GM21723 (cell line): Measurements from ENCODE around the gene LGALS9C.
A peak's percentile ranks its signal among the peaks of the same experiment; 100 is the strongest.
"Not testable (repeated sequence)": the region's sequence is repeated elsewhere in the genome, so short reads cannot be mapped to it uniquely, and the experiment has no call there.

Source experiments
- ATAC-seq: cut with Tn5 transposase; IDR thresholded peaks from one replicate; pipeline ENCODE4 v1.9.1; 2021; ENCODE audit warnings: mild to moderate bottlenecking, moderate library complexity; ENCODE audit not compliant: unreplicated experiment

Gene LGALS9C

DNA sequence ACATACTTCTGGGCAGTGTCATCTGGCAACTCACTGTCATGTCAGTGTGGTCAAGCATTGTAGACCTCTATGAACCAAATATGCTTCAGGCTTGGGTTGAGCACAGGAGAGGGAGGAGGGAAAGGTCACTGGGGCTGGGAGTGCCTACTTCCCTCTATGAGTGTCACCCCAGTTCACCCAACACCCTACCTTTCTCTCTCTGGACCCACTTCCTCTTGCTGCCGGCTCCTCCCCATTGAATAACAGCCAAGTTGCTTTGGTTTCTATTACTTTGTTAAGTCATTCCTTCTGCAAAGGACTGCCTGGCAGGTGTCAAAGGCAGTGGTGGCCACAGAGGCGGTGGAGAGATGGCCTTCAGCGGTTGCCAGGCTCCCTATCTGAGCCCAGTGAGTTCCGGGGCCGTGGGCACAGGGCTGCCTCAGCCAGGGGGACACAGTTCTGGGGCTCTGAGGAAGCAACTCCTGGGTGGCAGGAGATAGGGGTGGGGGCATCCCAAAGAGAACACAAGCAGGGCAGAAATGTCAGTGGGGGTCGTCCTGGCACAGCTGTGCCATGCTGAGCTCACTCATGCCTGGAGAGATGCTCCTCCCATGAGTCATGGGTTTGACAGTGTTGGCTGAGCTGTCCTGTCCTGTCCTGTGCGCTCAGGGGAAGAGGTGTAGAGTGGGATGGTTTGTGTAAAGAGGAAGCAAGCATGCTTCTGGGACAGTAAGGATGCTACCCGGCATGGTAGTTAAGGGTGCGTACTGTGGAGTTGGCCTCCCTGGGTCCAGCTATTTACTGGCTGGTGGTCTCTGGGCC, at the start of gene LGALS9C:
Gene LGALS9C (plus strand): TSS at position 282 of the 801 bp plus-strand sequence. CDS start 66 bp downstream, at position 348.
- peak; percentile 86 for ATAC-seq

- not testable (repeated sequence) for ATAC-seq
These were observed 44.4 kb upstream of the LGALS9C start for GRCh38 chr17:18432206-18432605.

DNA sequence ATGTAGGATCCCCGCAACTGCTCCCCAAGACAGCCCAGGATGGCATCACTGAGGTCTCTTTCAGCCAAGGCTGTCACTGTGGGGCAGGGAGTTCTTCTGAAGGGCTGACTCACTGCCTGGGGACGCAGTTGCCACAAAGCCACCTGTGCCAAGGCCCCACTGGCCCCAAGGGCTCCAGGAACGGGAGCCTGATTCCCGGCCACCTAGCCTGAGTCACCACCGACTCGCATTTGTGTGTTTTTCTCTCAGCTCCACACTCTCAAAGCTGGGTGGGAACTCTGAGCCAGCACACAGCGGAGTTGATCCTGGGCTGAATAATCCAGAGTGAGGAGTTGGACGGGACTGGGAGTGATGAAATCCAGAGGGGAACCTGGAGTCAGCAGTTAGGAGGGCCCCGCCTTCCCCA, 37.1 kb upstream of the LGALS9C start:
- ATAC-seq: not testable (repeated sequence)

DNA sequence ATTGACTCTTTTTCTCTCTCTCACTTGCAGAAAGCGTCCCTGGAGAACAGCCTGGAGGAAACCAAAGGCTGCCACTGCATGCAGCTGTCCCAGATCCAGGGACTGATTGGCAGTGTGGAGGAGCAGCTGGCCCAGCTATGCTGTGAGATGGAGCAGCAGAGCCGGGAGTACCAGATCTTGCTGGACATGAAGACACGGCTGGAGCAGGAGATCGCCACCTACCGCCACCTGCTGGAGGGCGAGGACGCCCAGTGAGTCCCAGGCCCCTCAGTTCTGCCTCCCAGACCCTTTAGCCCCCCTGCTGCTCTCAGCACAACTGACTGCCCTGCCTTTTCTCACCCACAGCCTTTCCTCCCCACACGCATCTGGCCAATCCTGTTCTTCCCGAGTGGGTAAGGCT, 34.5 kb upstream of the LGALS9C start:
- not testable (repeated sequence) for ATAC-seq

DNA sequence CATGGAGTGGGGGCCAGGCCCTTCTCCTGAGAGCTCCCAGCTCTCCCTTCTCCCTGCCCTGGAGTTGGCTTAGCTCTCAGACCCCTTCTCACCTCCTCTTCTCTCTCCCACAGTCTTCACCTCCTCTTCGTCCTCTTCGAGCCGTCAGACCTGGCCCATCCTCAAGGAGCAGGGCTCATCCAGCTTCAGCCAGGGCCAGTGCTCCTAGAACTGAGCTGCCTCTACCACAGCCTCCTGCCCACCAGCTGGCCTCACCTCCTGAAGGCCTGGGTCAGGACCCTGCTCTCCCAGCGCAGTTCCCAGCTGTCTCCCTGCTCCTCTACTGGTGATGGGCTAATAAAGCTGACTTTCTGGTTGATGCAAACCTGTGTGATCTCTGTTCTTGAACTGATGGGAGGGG, 34.1 kb upstream of the LGALS9C start:
- ATAC-seq: not testable (repeated sequence)

GRCh38 chr17:18447476-18448205, 28.9 kb upstream of the LGALS9C start:
- ATAC-seq: not testable (repeated sequence)

- not testable (repeated sequence) for ATAC-seq
These were observed 28.3 kb upstream of the LGALS9C start for GRCh38 chr17:18448311-18448710.

GRCh38 chr17:18449833-18450232, 26.8 kb upstream of the LGALS9C start:
- ATAC-seq: not testable (repeated sequence)

- ATAC-seq: not testable (repeated sequence)
These were observed 25.6 kb upstream of the LGALS9C start for GRCh38 chr17:18450998-18451397.

GRCh38 chr17:18451969-18452368, 24.6 kb upstream of the LGALS9C start:
- ATAC-seq: not testable (repeated sequence)

DNA sequence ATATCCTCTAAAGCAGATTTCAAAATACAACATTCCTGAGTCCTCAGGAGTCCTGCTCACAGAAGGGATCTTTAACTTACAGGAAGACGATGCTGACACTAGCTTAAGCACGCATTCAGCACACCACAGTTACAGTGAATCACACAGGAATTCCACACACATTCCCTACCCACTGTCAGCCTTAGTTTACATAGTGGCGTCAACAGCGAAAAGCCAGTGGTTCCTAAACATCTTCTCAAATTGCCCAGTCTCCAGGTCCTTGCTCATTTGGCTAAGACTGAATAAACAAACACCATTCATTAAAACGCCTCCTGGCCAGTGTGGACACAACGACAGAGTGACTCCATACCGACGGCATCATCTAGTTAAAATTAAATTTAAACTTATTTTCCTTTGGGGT, 17.6 kb upstream of the LGALS9C start:
- not testable (repeated sequence) for ATAC-seq

DNA sequence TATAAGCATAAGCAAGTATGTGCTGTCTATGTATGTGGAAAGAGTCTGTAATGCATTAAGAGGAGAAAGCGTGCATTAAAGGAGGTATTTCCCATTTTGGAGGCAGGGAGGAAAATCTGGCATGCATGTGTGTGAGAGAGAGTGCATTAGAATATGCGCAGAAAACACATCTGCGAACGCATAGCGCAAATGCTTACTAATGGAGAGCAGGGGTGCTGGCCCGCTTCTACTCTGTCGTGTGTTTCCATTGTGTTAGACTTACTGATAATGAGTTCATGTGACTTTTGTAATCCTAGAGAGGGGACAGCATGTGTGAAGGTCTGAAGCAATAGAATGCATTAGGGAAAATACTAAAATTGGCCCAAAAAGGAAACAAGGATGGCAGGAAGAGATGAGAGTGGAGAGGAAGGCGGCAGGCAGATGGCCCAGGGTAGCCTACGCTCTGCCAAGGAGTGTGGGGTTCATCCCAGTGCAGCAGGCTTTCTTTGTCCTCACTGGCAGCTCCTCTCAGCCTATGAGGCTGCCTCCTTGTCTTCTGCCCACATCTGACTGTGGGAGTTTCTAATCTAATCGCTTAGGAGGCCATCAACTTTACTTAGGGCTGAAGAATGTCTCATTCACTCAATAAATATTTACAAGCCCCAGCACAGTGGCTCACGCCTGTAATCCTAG, 12.6 kb upstream of the LGALS9C start:
- ATAC-seq: not testable (repeated sequence)

- ATAC-seq: not testable (repeated sequence)
These were observed 10.2 kb upstream of the LGALS9C start for GRCh38 chr17:18466250-18466983.

DNA sequence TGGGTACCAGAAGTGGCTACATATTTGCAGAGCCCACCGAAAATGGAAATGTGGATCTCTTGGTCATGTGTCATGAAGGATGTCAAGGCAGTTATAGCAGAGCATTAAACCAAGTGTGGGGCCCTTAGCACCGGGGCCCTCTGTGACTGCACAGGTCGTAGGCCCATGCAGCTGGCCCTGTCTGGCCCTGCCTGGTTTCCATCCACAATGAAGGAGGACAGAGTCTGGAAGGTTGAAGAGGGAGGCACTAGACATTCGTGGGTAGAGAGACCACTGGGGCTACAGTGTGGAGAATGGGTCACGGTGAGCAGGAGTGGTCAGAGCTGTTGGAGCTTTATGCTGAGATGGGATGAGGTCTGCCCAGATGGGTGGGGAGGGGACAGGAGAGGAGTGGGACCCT, 9.6 kb upstream of the LGALS9C start:
- ATAC-seq: not testable (repeated sequence)

DNA sequence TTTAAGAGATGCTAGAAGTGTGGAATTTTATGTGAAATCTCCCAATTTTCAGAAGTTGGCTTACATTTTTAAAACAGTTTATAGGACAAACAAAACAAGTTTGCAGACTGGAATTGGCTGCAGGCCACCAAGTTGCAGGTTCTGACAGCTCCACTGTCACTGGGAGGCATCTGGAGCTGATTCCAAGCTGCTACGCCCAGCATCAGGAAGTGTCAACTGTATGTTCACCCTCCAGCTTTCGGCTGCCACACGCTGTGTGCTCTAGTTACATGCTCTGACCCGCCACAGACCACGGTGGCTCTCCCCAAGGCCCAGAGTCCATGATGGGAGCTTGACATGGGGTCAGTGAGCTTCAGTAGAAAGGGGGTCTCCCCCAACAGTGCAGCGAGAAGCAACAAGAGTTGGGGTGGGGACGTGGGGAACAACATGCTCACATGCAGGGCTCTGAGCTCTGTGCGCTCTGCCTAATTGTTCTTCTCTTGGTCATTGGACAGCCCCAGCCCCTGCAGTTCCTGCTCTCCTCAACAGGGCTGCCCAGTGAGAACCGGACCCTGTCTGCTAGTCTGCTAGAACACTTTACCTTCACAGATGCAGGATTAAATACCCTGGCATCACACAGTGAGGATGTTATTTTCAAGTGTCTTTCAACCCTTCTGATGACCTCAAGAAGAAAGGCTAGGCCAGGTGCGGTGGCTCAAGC, 8.0 kb upstream of the LGALS9C start:
- ATAC-seq: not testable (repeated sequence)

- ATAC-seq: not testable (repeated sequence)
These were observed 6.8 kb upstream of the LGALS9C start for GRCh38 chr17:18469837-18470236.

GRCh38 chr17:18470345-18470930, 6.2 kb upstream of the LGALS9C start:
- ATAC-seq: not testable (repeated sequence)

GRCh38 chr17:18473967-18474366, 2.6 kb upstream of the LGALS9C start:
- not testable (repeated sequence) for ATAC-seq

GRCh38 chr17:18474754-18475153, 1.8 kb upstream of the LGALS9C start:
- not testable (repeated sequence) for ATAC-seq

DNA sequence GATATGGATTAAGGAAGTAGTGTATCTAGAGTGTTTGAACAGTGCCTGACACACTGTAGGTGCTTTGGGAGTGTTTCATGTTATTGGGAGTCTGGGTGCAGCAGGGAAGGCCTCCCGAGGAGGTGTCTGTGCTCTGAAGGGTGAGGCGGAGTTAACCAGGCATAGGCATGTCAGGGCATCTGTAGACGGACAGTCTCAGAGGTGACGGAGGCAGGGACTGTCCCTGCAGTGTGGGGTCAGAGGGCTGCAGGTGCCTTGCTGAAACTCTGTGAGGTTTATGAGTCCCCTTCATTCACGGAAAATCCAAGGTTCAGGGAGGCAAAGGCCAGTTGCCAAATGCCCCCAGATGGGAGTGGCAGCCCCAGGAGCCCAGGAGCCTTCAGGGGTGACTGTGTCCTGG, 778 bp downstream of the LGALS9C start:
- ATAC-seq: not testable (repeated sequence)
